ENCODE measurements around the gene UMODL1. TPM values are rescaled to one million over a fixed set of nuclear protein-coding genes. Genes with fewer than 3 reads are reported as not detected.

Gene UMODL1
- total RNA-seq, 1 donor from 2014 or later: not detected

GRCh38 chr21:42183374-42184266 is 112.5 kb downstream of the UMODL1 start:
- Mint-ChIP-seq H3K9me3 (peaks cover 13% of the 10 kb centered on the region), H3K27me3 (ENCODE audit: insufficient read depth) (peaks cover 9% of the 10 kb centered on the region), H3K4me1 (ENCODE audit: low read depth) (peaks cover 32% of the 10 kb centered on the region), H3K36me3 (ENCODE audit: low read depth) (peaks cover 10% of the 10 kb centered on the region), H3K4me3 (no peak overlapping the region), H3K27ac (no peak overlapping the region)
- no peak for DNase-seq (ENCODE audit: low spot score)
- intact Hi-C loops (cut with micrococcal nuclease): no loop called here

GRCh38 chr21:42186591-42186990 is 115.5 kb downstream of the UMODL1 start:
- Mint-ChIP-seq H3K36me3 (ENCODE audit: low read depth) (peaks cover 10% of the 10 kb centered on the region), H3K27me3 (ENCODE audit: insufficient read depth) (peaks cover 3% of the 10 kb centered on the region), H3K27ac (peak overlapping the region; percentile 14), H3K9me3 (peaks cover 13% of the 10 kb centered on the region), H3K4me1 (ENCODE audit: low read depth) (peaks cover 54% of the 10 kb centered on the region), H3K4me3 (no peak overlapping the region)
- no peak for DNase-seq (ENCODE audit: low spot score)
- intact Hi-C loops (cut with micrococcal nuclease): loop anchor here (5.0 kb wide), 2 partner anchors 39 to 184 kb away; no protein-coding TSS in a partner anchor

- Mint-ChIP-seq H3K9me3 (peaks cover 13% of the 10 kb centered on the region), H3K4me1 (ENCODE audit: low read depth) (peaks cover 70% of the 10 kb centered on the region), H3K36me3 (ENCODE audit: low read depth) (peaks cover 10% of the 10 kb centered on the region), H3K27me3 (ENCODE audit: insufficient read depth) (no peaks in the 10 kb centered on the region), H3K4me3 (peak overlapping the region; percentile 68), H3K27ac (peak overlapping the region; percentile 89)
- DNase-seq (ENCODE audit: low spot score): peak; percentile 81
- intact Hi-C loops (cut with micrococcal nuclease): loop anchor here (1.0 to 5.0 kb wide), 9 partner anchors 24 to 308 kb away; partner anchors contain the start of gene RSPH1
Measured at GRCh38 chr21:42187976-42188653, 117.0 kb downstream of the UMODL1 start.

- DNase-seq (ENCODE audit: low spot score): no peak
- intact Hi-C loops (cut with micrococcal nuclease): loop anchor here (1.0 to 5.0 kb wide), 9 partner anchors 24 to 308 kb away; partner anchors contain the start of gene RSPH1
- peaks cover 13% of the 10 kb centered on the region for H3K9me3 Mint-ChIP-seq
- peaks cover 75% of the 10 kb centered on the region for H3K4me1 Mint-ChIP-seq (ENCODE audit: low read depth)
- peaks cover 14% of the 10 kb centered on the region for H3K36me3 Mint-ChIP-seq (ENCODE audit: low read depth)
- H3K4me3 Mint-ChIP-seq: peak overlapping the region; percentile 50
- H3K27ac Mint-ChIP-seq: peak overlapping the region; percentile 89
- H3K27me3 Mint-ChIP-seq (ENCODE audit: insufficient read depth): peaks cover under 1% of the 10 kb centered on the region
Measured at GRCh38 chr21:42188663-42189062, 117.5 kb downstream of the UMODL1 start.

GRCh38 chr21:42189431-42189830 is 118.3 kb downstream of the UMODL1 start:
- Mint-ChIP-seq H3K36me3 (ENCODE audit: low read depth) (peaks cover 14% of the 10 kb centered on the region), H3K4me3 (peak overlapping the region; percentile 16), H3K27ac (peak overlapping the region; percentile 8), H3K4me1 (ENCODE audit: low read depth) (peaks cover 78% of the 10 kb centered on the region), H3K9me3 (peaks cover 13% of the 10 kb centered on the region), H3K27me3 (ENCODE audit: insufficient read depth) (peaks cover 2% of the 10 kb centered on the region)
- intact Hi-C loops (cut with micrococcal nuclease): loop anchor here (5.0 kb wide), 2 partner anchors 42 to 187 kb away; no protein-coding TSS in a partner anchor
- DNase-seq (ENCODE audit: low spot score): no peak

GRCh38 chr21:42189860-42190485 is 118.9 kb downstream of the UMODL1 start:
- peaks cover 2% of the 10 kb centered on the region for H3K27me3 Mint-ChIP-seq (ENCODE audit: insufficient read depth)
- peaks cover 13% of the 10 kb centered on the region for H3K9me3 Mint-ChIP-seq
- peak overlapping the region; percentile 21 for H3K4me3 Mint-ChIP-seq
- peak overlapping the region; percentile 13 for H3K27ac Mint-ChIP-seq
- peak; percentile 34 for DNase-seq (ENCODE audit: low spot score)
- H3K36me3 Mint-ChIP-seq (ENCODE audit: low read depth): peaks cover 14% of the 10 kb centered on the region
- H3K4me1 Mint-ChIP-seq (ENCODE audit: low read depth): peaks cover 79% of the 10 kb centered on the region
- intact Hi-C loops (cut with micrococcal nuclease): loop anchor here (5.0 kb wide), 2 partner anchors 43 to 188 kb away; no protein-coding TSS in a partner anchor

- H3K4me1 Mint-ChIP-seq (ENCODE audit: low read depth): peaks cover 83% of the 10 kb centered on the region
- peaks cover 2% of the 10 kb centered on the region for H3K27me3 Mint-ChIP-seq (ENCODE audit: insufficient read depth)
- intact Hi-C loops (cut with micrococcal nuclease): no loop called here
- H3K4me3 Mint-ChIP-seq: peak overlapping the region; percentile 21
- peaks cover 16% of the 10 kb centered on the region for H3K36me3 Mint-ChIP-seq (ENCODE audit: low read depth)
- peak overlapping the region; percentile 13 for H3K27ac Mint-ChIP-seq
- no peak for DNase-seq (ENCODE audit: low spot score)
- peaks cover 13% of the 10 kb centered on the region for H3K9me3 Mint-ChIP-seq
Measured at GRCh38 chr21:42190486-42190863, 119.4 kb downstream of the UMODL1 start.

GRCh38 chr21:42191064-42191463 is 119.9 kb downstream of the UMODL1 start:
- H3K27me3 Mint-ChIP-seq (ENCODE audit: insufficient read depth): peaks cover 4% of the 10 kb centered on the region
- intact Hi-C loops (cut with micrococcal nuclease): no loop called here
- DNase-seq (ENCODE audit: low spot score): no peak
- H3K9me3 Mint-ChIP-seq: peaks cover 7% of the 10 kb centered on the region
- peaks cover 15% of the 10 kb centered on the region for H3K36me3 Mint-ChIP-seq (ENCODE audit: low read depth)
- H3K4me1 Mint-ChIP-seq (ENCODE audit: low read depth): peaks cover 81% of the 10 kb centered on the region
- no peak overlapping the region for H3K27ac Mint-ChIP-seq
- H3K4me3 Mint-ChIP-seq: no peak overlapping the region

- H3K27me3 Mint-ChIP-seq (ENCODE audit: insufficient read depth): peaks cover 4% of the 10 kb centered on the region
Measured at GRCh38 chr21:42191696-42192595, 120.8 kb downstream of the UMODL1 start.

More at GRCh38 chr21:42191696-42192595, 120.8 kb downstream of the UMODL1 start:
- Mint-ChIP-seq H3K36me3 (ENCODE audit: low read depth) (peaks cover 11% of the 10 kb centered on the region), H3K4me1 (ENCODE audit: low read depth) (peaks cover 73% of the 10 kb centered on the region), H3K27ac (no peak overlapping the region), H3K4me3 (no peak overlapping the region), H3K9me3 (no peaks in the 10 kb centered on the region)
- DNase-seq (ENCODE audit: low spot score): no peak
- intact Hi-C loops (cut with micrococcal nuclease): no loop called here
